Mucosa of rectum (tissue), 2 donors: ENCODE results near the gene GOT1.
A peak's percentile ranks its signal among the peaks of the same experiment; 100 is the strongest.

Experiments used
- H3K27ac ChIP-seq, 2 donors: one replicate each; pipeline ENCODE4 v1.7.0; 2013; ENCODE audit warnings: inconsistent platforms in 2 of 2, low read depth in 2 of 2, low read length in 2 of 2
- H3K27me3 ChIP-seq, 2 donors: one replicate each; pipeline ENCODE4 v1.7.0; 2013; ENCODE audit warnings: low read length in 2 of 2; ENCODE audit not compliant: control insufficient read depth in 2 of 2, insufficient read depth in 2 of 2
- H3K36me3 ChIP-seq, 2 donors: one replicate each; pipeline ENCODE4 v1.7.0; 2013; ENCODE audit warnings: low read length in 2 of 2; ENCODE audit not compliant: control insufficient read depth in 2 of 2, insufficient read depth in 2 of 2
- H3K4me1 ChIP-seq, 2 donors: one replicate each; pipeline ENCODE4 v1.7.0; 2013; ENCODE audit warnings: low read length in 2 of 2, mild to moderate bottlenecking in 1 of 2; ENCODE audit not compliant: control insufficient read depth in 2 of 2, insufficient read depth in 2 of 2
- H3K4me3 ChIP-seq, 2 donors: one replicate each; pipeline ENCODE4 v1.7.0; 2013; ENCODE audit warnings: low read length in 2 of 2
- H3K9ac ChIP-seq, 2 donors: one replicate each; pipeline ENCODE4 v1.7.0; 2013; ENCODE audit warnings: low read length in 2 of 2, low read depth in 1 of 2, mild to moderate bottlenecking in 1 of 2
- H3K9me3 ChIP-seq, 2 donors: one replicate each; pipeline ENCODE4 v1.7.0; 2013; ENCODE audit warnings: low read length in 2 of 2; ENCODE audit not compliant: control insufficient read depth in 2 of 2
- donor health status: healthy.
- donor health status: Normal muscosa, but diverticular disease.

The GOT1 gene

GRCh38 chr10:99430451-99431189 is at the start of gene GOT1:
TSS of gene GOT1 (minus strand) at chr10:99430624. CDS start at chr10:99430565, 59 bp downstream.
- Histone ChIP-seq H3K9ac (peak within 1 kb of the TSS; percentile 96 to 100), H3K4me1 (peaks cover 18 to 20% of the 10 kb centered on the region in 2 donors), H3K27ac (peak within 1 kb of the TSS; percentile 98 to 99), H3K27me3 (no peaks in the 10 kb centered on the region), H3K9me3 (no peaks in the 10 kb centered on the region), H3K36me3 (peaks cover 5 to 7% of the 10 kb centered on the region in 2 donors), H3K4me3 (peak within 1 kb of the TSS; percentile 97 to 100)

DNA sequence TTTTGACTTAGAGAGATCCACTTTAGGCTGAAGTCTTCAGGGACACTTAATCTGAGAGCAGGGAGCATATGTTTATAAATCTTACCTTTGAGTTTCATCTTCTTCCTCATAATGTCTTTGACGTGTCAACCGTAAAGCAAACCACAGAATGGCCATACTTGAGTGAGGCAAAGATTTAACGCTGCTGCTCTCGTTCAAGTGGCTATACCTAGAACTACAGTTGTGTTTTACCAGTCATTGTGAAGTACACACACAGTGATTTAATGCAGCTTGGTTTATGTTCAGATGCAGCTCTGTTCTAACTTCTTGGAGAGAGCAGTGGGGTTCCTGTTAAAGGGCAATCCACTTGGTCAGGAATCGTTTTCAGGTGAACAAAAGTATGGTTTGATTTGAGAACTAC is 39.9 kb upstream of the GOT1 start:
- Histone ChIP-seq H3K27ac (no peak overlapping the region), H3K4me1 (no peaks in the 10 kb centered on the region), H3K4me3 (no peak overlapping the region), H3K36me3 (no peaks in the 10 kb centered on the region), H3K9ac (no peak overlapping the region), H3K27me3 (peaks cover 0 to 9% of the 10 kb centered on the region in 2 donors), H3K9me3 (no peaks in the 10 kb centered on the region)

- Histone ChIP-seq H3K4me3 (no peak overlapping the region), H3K9ac (no peak overlapping the region), H3K27me3 (peaks cover 0 to 6% of the 10 kb centered on the region in 2 donors), H3K36me3 (no peaks in the 10 kb centered on the region), H3K4me1 (no peaks in the 10 kb centered on the region), H3K9me3 (no peaks in the 10 kb centered on the region), H3K27ac (peak overlapping the region; percentile 57 to 64)
These were observed 37.0 kb upstream of the GOT1 start for GRCh38 chr10:99467236-99467999.

GRCh38 chr10:99466632-99467223 is 36.3 kb upstream of the GOT1 start:
- H3K9me3 ChIP-seq: no peaks in the 10 kb centered on the region
- no peaks in the 10 kb centered on the region for H3K36me3 ChIP-seq
- no peak overlapping the region for H3K4me3 ChIP-seq
- no peak overlapping the region for H3K9ac ChIP-seq
- H3K27ac ChIP-seq: peak overlapping the region; percentile 57 to 64
- no peaks in the 10 kb centered on the region for H3K4me1 ChIP-seq
- H3K27me3 ChIP-seq: peaks cover 0 to 6% of the 10 kb centered on the region in 2 donors

DNA sequence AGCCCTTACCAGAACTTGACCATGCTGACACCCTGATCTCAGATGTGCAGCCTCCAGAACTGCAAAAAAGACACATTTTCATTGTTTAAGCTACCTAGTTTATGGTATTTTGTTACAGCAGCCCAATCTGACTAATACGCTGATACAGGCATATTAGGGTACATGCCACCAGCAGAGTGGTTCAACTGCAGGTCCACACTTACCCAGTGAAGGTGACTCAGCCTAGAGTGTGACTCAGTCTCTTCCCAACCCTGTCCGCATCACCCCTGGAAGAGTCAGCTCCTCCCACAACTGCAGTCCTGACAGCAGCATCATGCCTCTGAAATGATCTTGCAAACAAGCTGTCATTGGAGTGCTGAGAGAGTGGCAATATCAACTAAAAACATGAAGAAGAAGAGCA is 30.8 kb upstream of the GOT1 start:
- Histone ChIP-seq H3K4me1 (no peaks in the 10 kb centered on the region), H3K4me3 (no peak overlapping the region), H3K9ac (no peak overlapping the region), H3K36me3 (no peaks in the 10 kb centered on the region), H3K27me3 (peaks cover 4 to 6% of the 10 kb centered on the region in 2 donors), H3K27ac (no peak overlapping the region), H3K9me3 (no peaks in the 10 kb centered on the region)

- no peaks in the 10 kb centered on the region for H3K9me3 ChIP-seq
- H3K27me3 ChIP-seq: peaks cover 5 to 9% of the 10 kb centered on the region in 2 donors
- H3K4me3 ChIP-seq: no peak overlapping the region
- H3K36me3 ChIP-seq: no peaks in the 10 kb centered on the region
- no peaks in the 10 kb centered on the region for H3K4me1 ChIP-seq
- no peak overlapping the region for H3K9ac ChIP-seq
- no peak overlapping the region for H3K27ac ChIP-seq
These were observed 29.6 kb upstream of the GOT1 start for GRCh38 chr10:99460070-99460469.

DNA sequence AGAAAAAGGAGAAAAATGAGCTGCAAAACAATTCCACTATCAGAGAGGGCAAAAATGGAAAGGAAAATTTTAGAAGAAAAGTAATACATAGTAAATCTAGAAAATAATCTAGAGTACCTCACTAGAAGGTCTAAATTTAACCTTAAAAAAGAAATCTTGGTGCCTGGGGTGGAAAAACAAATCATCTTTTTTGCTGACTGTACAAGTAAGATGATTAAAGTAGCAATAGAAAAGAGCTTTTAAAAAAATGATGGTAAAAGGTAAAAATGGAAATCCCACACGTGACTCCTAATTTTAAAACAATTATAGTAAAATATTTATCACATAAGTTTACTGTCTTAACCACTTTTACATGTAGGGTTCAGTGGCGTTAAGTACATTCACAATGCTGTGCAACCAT is 28.8 kb upstream of the GOT1 start:
- no peak overlapping the region for H3K27ac ChIP-seq
- H3K36me3 ChIP-seq: no peaks in the 10 kb centered on the region
- H3K27me3 ChIP-seq: peaks cover 5 to 11% of the 10 kb centered on the region in 2 donors
- no peaks in the 10 kb centered on the region for H3K9me3 ChIP-seq
- no peak overlapping the region for H3K4me3 ChIP-seq
- H3K4me1 ChIP-seq: no peaks in the 10 kb centered on the region
- no peak overlapping the region for H3K9ac ChIP-seq

DNA sequence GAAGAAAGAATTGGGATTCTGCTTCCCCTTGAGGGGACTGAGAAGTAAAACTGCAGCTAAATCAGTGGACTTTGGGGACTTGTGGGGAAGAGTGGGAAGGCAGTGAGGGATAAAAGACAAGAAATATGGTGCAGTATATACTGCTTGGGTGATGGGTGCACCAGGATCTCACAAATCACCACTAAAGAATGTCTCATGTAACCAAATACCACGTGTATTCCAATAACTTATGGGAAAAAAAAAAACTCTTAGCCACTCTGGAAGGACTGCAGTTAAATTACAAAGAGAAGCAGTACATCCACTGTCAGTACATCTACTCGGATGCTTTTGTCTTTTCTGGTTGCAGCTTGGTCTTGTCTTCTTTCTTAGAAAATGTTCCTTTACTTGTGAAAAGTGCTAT is 27.4 kb upstream of the GOT1 start:
- Histone ChIP-seq H3K36me3 (no peaks in the 10 kb centered on the region), H3K9ac (no peak overlapping the region), H3K4me1 (no peaks in the 10 kb centered on the region), H3K27ac (no peak overlapping the region), H3K4me3 (no peak overlapping the region), H3K9me3 (no peaks in the 10 kb centered on the region), H3K27me3 (peaks cover 5 to 12% of the 10 kb centered on the region in 2 donors)

DNA sequence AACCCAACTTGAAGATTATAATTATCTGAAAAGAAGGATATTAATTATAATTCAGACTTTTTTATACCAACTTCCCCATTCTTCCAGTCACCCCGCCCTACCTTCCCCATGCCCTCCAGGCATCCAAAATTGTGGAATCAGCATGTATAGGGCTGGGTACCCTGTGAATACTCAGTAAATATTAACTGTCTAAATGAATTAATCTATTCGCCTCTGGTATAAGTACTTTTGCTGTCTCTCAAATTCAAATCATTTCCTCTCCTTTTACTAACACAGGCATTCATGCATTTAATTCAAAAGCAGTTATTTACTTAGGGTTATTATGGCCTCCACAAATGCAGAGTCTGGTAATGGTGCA is 26.5 kb upstream of the GOT1 start:
- peaks cover 5 to 14% of the 10 kb centered on the region in 2 donors for H3K27me3 ChIP-seq
- no peak overlapping the region for H3K27ac ChIP-seq
- no peaks in the 10 kb centered on the region for H3K36me3 ChIP-seq
- no peaks in the 10 kb centered on the region for H3K9me3 ChIP-seq
- H3K4me1 ChIP-seq: no peaks in the 10 kb centered on the region
- H3K9ac ChIP-seq: no peak overlapping the region
- no peak overlapping the region for H3K4me3 ChIP-seq
